RKO (cell line): Measurements from ENCODE around the gene DNM3.

Experiments
- DNase-seq: peaks from one replicate; pipeline ENCODE4 v3.0.0-alpha.2; 2016; ENCODE audit warnings: low spot score

DNM3 gene

GRCh38 chr1:172457479-172458130 is 616.3 kb downstream of the DNM3 start:
- no peak for DNase-seq

GRCh38 chr1:172460177-172460576 is 618.9 kb downstream of the DNM3 start:
- no peak for DNase-seq

GRCh38 chr1:172460887-172461315 is 619.6 kb downstream of the DNM3 start:
- DNase-seq: no peak
